Choroid plexus epithelial cell (primary cell): Measurements from ENCODE around the gene ADCK1.

Source experiments
- DNase-seq: peaks from one replicate; pipeline ENCODE4 v3.0.0-alpha.2; 2010; ENCODE audit warnings: low read depth
- H3K4me3 ChIP-seq: 2 replicates; pipeline ENCODE4 v1.5.1; 2011; ENCODE audit warnings: low read depth, mild to moderate bottlenecking, control low read depth, low read length, moderate library complexity
- CTCF ChIP-seq: conservative IDR thresholded peaks from 2 replicates; pipeline ENCODE4 v1.5.1; 2011; ENCODE audit warnings: low read depth, mild to moderate bottlenecking, control low read depth, inconsistent platforms, low read length, moderate library complexity

The ADCK1 gene

GRCh38 chr14:77902811-77903210 is 102.9 kb downstream of the ADCK1 start:
- no peak overlapping the region for H3K4me3 ChIP-seq
- DNase-seq, result no peak
- TF ChIP-seq CTCF, result no peak

GRCh38 chr14:77903221-77903620 is 103.3 kb downstream of the ADCK1 start:
- DNase-seq, result no peak
- H3K4me3 ChIP-seq, result no peak overlapping the region
- TF ChIP-seq CTCF, result no peak

GRCh38 chr14:77903937-77904617 is 104.2 kb downstream of the ADCK1 start:
- no peak for TF ChIP-seq CTCF
- no peak overlapping the region for H3K4me3 ChIP-seq
- no peak for DNase-seq

DNA sequence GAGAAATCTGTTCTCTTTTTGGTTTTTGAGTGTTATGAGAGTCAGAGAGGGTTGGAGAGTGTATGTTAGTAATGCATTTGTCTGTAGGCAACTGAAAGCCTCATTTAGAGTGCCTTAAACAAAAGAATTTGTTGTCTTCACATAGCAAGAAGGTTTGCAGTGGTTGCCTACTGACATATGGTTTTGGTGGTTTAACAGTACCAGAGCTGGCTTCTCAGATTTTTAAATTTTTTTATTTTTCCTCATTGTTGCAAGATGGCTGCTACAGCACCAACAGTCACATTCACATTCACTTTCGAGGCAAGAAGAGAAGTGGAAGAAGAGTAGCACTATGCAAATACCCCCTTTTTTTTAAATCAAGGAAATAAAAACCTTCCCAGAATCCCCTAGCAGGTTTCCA is 106.5 kb downstream of the ADCK1 start:
- no peak for TF ChIP-seq CTCF
- no peak for DNase-seq
- H3K4me3 ChIP-seq, result no peak overlapping the region

DNA sequence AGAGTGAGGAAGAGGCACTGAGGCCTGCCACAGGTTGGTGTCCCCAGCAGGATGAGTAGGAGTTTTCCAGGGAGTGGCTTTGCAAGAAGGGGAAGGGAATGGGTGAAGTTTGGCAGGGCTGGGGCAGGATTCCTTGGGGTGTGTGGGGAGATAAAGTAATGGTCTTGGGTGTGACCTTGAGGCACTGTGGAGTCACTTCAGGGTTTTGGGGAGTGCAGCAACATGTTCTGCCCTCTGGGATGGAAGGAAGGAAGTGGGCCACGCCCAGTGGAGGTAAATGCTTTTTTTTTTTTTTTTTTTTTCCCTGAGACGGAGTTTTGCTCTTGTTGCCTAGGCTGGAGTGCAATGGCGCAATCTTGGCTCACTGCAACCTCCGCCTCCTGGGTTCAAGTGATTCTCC is 108.9 kb downstream of the ADCK1 start:
- no peak for DNase-seq
- no peak for TF ChIP-seq CTCF

GRCh38 chr14:77909911-77910310 is 110.0 kb downstream of the ADCK1 start:
- DNase-seq, result no peak
- no peak overlapping the region for H3K4me3 ChIP-seq
- TF ChIP-seq CTCF, result no peak

More for the DNA sequence above, 108.9 kb downstream of the ADCK1 start:
- H3K4me3 ChIP-seq, result no peak overlapping the region

DNA sequence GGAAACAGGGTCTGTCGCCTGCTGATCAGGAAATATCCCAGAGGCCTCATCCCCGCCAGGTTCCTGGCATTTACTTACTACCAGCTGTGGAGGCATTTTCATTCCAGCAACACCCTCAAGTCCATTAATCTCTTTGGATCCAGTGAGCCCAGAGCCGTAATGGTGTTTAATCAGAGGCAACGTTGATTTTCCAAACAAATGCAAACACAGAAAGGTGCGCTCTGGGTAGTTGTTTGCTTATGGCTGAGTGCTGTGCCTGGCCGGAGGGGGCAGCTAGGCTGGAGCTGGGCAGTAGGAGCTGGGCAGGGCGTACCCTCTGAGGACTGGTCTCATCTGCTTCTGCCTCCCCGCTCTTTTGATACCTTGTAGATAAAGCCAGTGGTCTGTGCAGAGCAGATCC is 110.6 kb downstream of the ADCK1 start:
- no peak overlapping the region for H3K4me3 ChIP-seq
- TF ChIP-seq CTCF, result no peak
- no peak for DNase-seq
